Adipocyte (in vitro differentiated cells): ENCODE results near the gene APOC1.

Experiments
- DNase-seq: peaks from one replicate; pipeline ENCODE4 v3.0.0-alpha.2; 2015; ENCODE audit warnings: low read depth
- H3K27me3 ChIP-seq: replicated peaks from 2 replicates; pipeline ENCODE4 v1.7.0; 2013; ENCODE audit warnings: mild to moderate bottlenecking, low read length, moderate library complexity; ENCODE audit not compliant: control insufficient read depth, insufficient read depth
- H3K36me3 ChIP-seq: 2 replicates; pipeline ENCODE4 v1.7.0; 2013; ENCODE audit warnings: low read length, mild to moderate bottlenecking, moderate library complexity; ENCODE audit not compliant: control insufficient read depth, insufficient read depth, severe bottlenecking
- H3K4me1 ChIP-seq: 2 replicates; pipeline ENCODE4 v1.7.0; 2013; ENCODE audit warnings: mild to moderate bottlenecking, low read length, moderate library complexity; ENCODE audit not compliant: control insufficient read depth, insufficient read depth
- H3K4me3 ChIP-seq: 2 replicates; pipeline ENCODE4 v1.7.0; 2013; ENCODE audit warnings: mild to moderate bottlenecking, low read length, moderate library complexity
- H3K9ac ChIP-seq: 2 replicates; pipeline ENCODE4 v1.7.0; 2013; ENCODE audit warnings: mild to moderate bottlenecking, low read length, moderate library complexity
- H3K9me3 ChIP-seq: 2 replicates; pipeline ENCODE4 v1.7.0; 2013; ENCODE audit warnings: mild to moderate bottlenecking, low read length, moderate library complexity; ENCODE audit not compliant: control insufficient read depth

APOC1 gene

GRCh38 chr19:44960906-44961728 is 46.7 kb downstream of the APOC1 start:
- no peaks in the 10 kb centered on the region for H3K9me3 ChIP-seq
- no peak overlapping the region for H3K9ac ChIP-seq
- no peak for DNase-seq
- peaks cover 23% of the 10 kb centered on the region for H3K4me1 ChIP-seq
- H3K27me3 ChIP-seq = no peaks in the 10 kb centered on the region
- H3K36me3 ChIP-seq = peaks cover 37% of the 10 kb centered on the region
- no peak overlapping the region for H3K4me3 ChIP-seq

- Histone ChIP-seq H3K9me3 (no peaks in the 10 kb centered on the region), H3K27me3 (no peaks in the 10 kb centered on the region), H3K9ac (no peak overlapping the region), H3K36me3 (peaks cover 42% of the 10 kb centered on the region), H3K4me3 (no peak overlapping the region), H3K4me1 (peaks cover 16% of the 10 kb centered on the region)
- DNase-seq = no peak
Observed at GRCh38 chr19:44961821-44962220, 47.4 kb downstream of the APOC1 start.

GRCh38 chr19:44968118-44968517 is 53.7 kb downstream of the APOC1 start:
- no peak overlapping the region for H3K9ac ChIP-seq
- H3K36me3 ChIP-seq = peaks cover 45% of the 10 kb centered on the region
- DNase-seq = no peak
- no peaks in the 10 kb centered on the region for H3K9me3 ChIP-seq
- no peaks in the 10 kb centered on the region for H3K27me3 ChIP-seq
- no peaks in the 10 kb centered on the region for H3K4me1 ChIP-seq
- H3K4me3 ChIP-seq = no peak overlapping the region

- no peak for DNase-seq
- no peaks in the 10 kb centered on the region for H3K27me3 ChIP-seq
Observed at GRCh38 chr19:44968670-44969069, 54.3 kb downstream of the APOC1 start.

More at GRCh38 chr19:44968670-44969069, 54.3 kb downstream of the APOC1 start:
- Histone ChIP-seq H3K9ac (no peak overlapping the region), H3K4me3 (no peak overlapping the region), H3K4me1 (no peaks in the 10 kb centered on the region), H3K9me3 (no peaks in the 10 kb centered on the region), H3K36me3 (peaks cover 49% of the 10 kb centered on the region)
